ENCODE measurements around the gene ARL9. TPM values are rescaled to one million over a fixed set of nuclear protein-coding genes. Genes with fewer than 3 reads are reported as not detected.

The ARL9 gene, protein sequence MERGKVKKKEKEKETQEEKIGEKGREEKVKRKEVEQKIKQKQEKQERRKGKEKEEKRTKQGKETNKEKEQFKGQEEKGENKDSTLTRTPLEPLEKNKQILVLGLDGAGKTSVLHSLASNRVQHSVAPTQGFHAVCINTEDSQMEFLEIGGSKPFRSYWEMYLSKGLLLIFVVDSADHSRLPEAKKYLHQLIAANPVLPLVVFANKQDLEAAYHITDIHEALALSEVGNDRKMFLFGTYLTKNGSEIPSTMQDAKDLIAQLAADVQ
- 0.07 and 0.23 TPM in 2 replicates for total RNA-seq

DNA sequence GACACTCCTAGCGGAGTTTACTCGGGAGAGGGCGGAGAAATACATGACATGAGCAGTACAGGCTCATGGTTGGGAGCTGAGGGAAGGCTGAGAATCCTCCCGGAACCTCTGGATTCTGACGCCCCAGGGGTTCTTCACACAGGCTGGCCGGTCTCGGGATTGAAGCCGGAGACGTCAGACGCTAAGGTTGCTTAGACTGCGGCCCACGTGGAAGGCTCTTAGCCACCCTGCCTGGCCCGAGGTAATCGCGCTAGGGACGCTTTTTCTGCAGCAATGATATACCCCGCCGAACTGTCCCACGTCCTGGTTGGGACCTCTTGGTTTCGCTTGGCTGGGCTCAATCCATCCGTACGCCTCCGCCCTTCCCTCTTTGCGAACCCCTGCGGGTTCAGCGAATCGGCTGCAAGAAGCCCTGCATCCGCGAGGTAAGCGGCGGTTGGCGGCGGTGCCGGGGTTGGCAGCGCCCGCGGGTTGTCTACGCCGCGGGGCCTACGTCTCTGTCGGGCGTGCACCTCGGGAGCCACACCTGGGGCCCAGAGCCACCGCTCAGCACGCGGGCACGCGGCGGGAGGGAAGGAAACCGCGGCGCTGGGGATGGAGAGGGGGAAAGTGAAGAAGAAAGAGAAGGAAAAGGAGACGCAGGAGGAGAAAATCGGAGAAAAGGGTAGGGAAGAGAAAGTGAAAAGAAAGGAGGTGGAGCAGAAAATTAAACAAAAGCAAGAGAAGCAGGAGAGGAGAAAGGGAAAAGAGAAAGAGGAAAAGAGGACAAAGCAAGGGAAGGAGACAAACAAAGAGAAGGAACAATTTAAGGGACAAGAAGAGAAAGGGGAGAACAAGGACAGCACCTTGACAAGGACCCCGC lies at the start of gene ARL9:
TSS of gene ARL9 (plus strand) at position 523 of the 862 bp plus-strand sequence. CDS start at position 595, 72 bp downstream.

DNA sequence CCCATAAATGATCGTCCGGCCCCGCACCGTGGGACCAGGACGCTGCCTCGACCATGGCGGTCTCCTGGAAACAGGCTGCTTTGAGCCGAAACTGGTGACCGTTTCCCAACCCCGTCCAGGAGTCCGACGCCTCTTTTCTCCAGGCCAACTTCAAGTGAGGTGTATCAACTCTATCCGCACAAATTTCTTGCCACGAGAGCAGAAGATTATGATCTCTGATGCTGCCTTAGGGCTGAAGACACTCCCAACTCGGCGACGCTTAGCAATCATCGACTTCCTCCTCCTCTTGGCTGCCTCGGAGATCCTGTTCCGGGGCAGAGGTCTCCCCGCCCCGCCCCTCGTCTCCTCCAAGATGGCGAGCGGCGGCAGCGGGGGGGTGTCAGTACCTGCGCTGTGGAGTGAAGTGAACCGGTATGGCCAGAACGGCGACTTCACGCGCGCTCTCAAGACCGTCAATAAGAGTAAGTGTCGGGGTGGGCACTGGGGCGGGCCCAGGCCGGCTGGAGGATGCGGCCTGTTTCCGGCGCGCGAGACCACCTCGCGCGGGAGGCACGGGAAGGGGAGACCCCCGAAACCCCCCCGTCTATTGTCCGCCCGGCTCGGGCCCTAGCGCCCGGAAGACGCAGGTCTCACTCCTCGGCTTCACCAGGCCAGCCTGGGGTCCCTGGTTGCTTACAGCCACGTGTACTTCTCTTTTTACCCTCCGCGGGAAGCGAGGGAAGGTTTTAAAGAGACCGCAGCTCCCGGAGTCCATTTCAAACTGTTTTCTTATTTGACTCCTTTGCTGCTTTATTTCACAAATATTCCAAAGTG lies 38.1 kb upstream of the ARL9 start, which contains the start of gene SRP72:
TSS of gene SRP72 (plus strand) at position 334 of the 813 bp plus-strand sequence. CDS start at position 353, 19 bp downstream.

Other genes with a start within 250 kb of the ARL9 start
- 7.1 and 9.2 TPM in 2 replicates for gene AASDH, start 118.3 kb upstream of the ARL9 start, total RNA-seq
- 14.1 and 17.0 TPM in 2 replicates for gene PPAT, start 70.2 kb upstream of the ARL9 start, total RNA-seq
- gene PAICS, start 69.5 kb upstream of the ARL9 start, total RNA-seq: 90.9 and 100 TPM in 2 replicates
- 57.7 and 76.0 TPM in 2 replicates for gene SRP72, start 38.2 kb upstream of the ARL9 start, total RNA-seq
- gene HOPX, start 175.5 kb downstream of the ARL9 start, total RNA-seq: 78.5 and 115 TPM in 2 replicates

All from airway epithelial cell (primary cell).